Testis (tissue), 2 donors: ENCODE data around the gene DLG2.

Experiments used
- CTCF ChIP-seq, 3 experiments: fragments of 450-650 bp in 2 of 3; fragments of 200-600 bp in 1 of 3; sonication (generic) in 1 of 3; IDR thresholded peaks; one replicate each; pipeline ENCODE4 v1.5.1; 2016 to 2019; ENCODE audit warnings: antibody characterized with exemption in 3 of 3, mild to moderate bottlenecking in 2 of 3, moderate library complexity in 1 of 3
- POLR2A ChIP-seq: fragments of 450-650 bp; IDR thresholded peaks from one replicate; pipeline ENCODE4 v1.6.1; 2017; ENCODE audit warnings: antibody characterized with exemption, mild to moderate bottlenecking, moderate library complexity

GRCh38 chr11:83706566-83706965, 1920.6 kb downstream of the DLG2 start:
- TF ChIP-seq CTCF (IDR thresholded peaks at IDR 0.05) (no peak), POLR2A (no peak)
